HuH-7 (cell line): ENCODE results near the gene PRR22.
"Not testable (repeated sequence)": the region's sequence is repeated elsewhere in the genome, so short reads cannot be mapped to it uniquely, and the experiment has no call there.

ENCODE experiments used
- DNase-seq: peaks from one replicate; pipeline ENCODE4 v3.0.0; 2011; ENCODE audit warnings: low spot score

PRR22 gene

GRCh38 chr19:5790559-5791520 is 6.3 kb upstream of the PRR22 start, which contains the start of gene DUS3L:
Gene DUS3L, minus strand, starts transcription at chr19:5791163. Its CDS starts 22 bp downstream, at chr19:5791141.
- DNase-seq = peak; percentile 98

- DNase-seq = no peak
These were observed 5.5 kb upstream of the PRR22 start for GRCh38 chr19:5789886-5790558.

- DNase-seq = no peak
These were observed 4.8 kb upstream of the PRR22 start for GRCh38 chr19:5789351-5789761.

- DNase-seq = no peak
These were observed 3.9 kb upstream of the PRR22 start for GRCh38 chr19:5788422-5788821.

GRCh38 chr19:5787409-5788182 is 3.0 kb upstream of the PRR22 start:
- DNase-seq = no peak

- DNase-seq = no peak
These were observed 2.3 kb upstream of the PRR22 start for GRCh38 chr19:5786593-5787408.

- no peak for DNase-seq
These were observed 877 bp upstream of the PRR22 start for GRCh38 chr19:5785423-5785822.

GRCh38 chr19:5782945-5783919 is 1.3 kb downstream of the PRR22 start:
- no peak for DNase-seq

GRCh38 chr19:5782322-5782721 is 2.2 kb downstream of the PRR22 start:
- DNase-seq = no peak

GRCh38 chr19:5780916-5781315 is 3.6 kb downstream of the PRR22 start:
- DNase-seq = not testable (repeated sequence)

- DNase-seq = no peak
These were observed 6.1 kb downstream of the PRR22 start for GRCh38 chr19:5778402-5778801.

GRCh38 chr19:5775668-5776309 is 8.8 kb downstream of the PRR22 start:
- DNase-seq = no peak

GRCh38 chr19:5774921-5775320 is 9.6 kb downstream of the PRR22 start:
- DNase-seq = no peak

- DNase-seq = no peak
These were observed 11.3 kb downstream of the PRR22 start for GRCh38 chr19:5773276-5773675.

GRCh38 chr19:5772416-5772815 is 12.1 kb downstream of the PRR22 start:
- no peak for DNase-seq

- DNase-seq = no peak
These were observed 16.6 kb downstream of the PRR22 start for GRCh38 chr19:5767949-5768348.

GRCh38 chr19:5765220-5765619 is 19.3 kb downstream of the PRR22 start:
- no peak for DNase-seq

- no peak for DNase-seq
These were observed 21.8 kb downstream of the PRR22 start for GRCh38 chr19:5762608-5763217.

GRCh38 chr19:5753743-5754142 is 30.8 kb downstream of the PRR22 start:
- no peak for DNase-seq
